Head of caudate nucleus (tissue), 42 donors: ENCODE results near the gene MYO7B.
A peak's percentile ranks its signal among the peaks of the same experiment; 100 is the strongest.

Experiments used
- DNase-seq, 42 donors: peaks; one replicate each; pipeline versions ENCODE4 v3.0.0 to v3.0.0-alpha.2; 2020 to 2021; ENCODE audit warnings: mixed read lengths in 7 of 42
- intact Hi-C: fragments of 100-400 bp; cut with DNase I; formaldehyde crosslinking; loops from one replicate; pipeline ENCODE4 v1.15.0; 2022

The MYO7B gene

DNA sequence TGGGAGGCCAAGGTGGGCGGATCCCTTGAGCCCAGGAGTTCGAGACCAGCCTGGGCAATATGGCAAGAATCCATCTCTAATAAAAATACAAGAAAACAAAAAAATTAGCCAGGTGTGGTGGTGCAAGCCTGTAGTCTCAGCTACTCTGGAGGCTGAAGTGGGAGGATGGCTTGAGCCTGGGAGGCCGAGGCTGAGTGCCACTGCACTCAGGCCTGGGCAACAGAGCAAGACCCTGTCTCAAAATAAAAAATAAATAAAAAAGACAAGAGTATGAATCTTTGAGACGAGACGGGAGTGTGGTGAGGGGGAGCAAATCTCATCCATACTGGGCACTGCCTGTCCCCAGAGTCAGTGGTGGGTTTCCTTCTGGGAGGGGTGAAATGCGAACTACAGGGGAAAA, 122.7 kb downstream of the MYO7B start:
- intact Hi-C loops: loop anchor here (10.0 kb wide), 1 partner anchor 133 kb away; the partner anchor contains the start of gene IWS1
- DNase-seq: no peak

DNA sequence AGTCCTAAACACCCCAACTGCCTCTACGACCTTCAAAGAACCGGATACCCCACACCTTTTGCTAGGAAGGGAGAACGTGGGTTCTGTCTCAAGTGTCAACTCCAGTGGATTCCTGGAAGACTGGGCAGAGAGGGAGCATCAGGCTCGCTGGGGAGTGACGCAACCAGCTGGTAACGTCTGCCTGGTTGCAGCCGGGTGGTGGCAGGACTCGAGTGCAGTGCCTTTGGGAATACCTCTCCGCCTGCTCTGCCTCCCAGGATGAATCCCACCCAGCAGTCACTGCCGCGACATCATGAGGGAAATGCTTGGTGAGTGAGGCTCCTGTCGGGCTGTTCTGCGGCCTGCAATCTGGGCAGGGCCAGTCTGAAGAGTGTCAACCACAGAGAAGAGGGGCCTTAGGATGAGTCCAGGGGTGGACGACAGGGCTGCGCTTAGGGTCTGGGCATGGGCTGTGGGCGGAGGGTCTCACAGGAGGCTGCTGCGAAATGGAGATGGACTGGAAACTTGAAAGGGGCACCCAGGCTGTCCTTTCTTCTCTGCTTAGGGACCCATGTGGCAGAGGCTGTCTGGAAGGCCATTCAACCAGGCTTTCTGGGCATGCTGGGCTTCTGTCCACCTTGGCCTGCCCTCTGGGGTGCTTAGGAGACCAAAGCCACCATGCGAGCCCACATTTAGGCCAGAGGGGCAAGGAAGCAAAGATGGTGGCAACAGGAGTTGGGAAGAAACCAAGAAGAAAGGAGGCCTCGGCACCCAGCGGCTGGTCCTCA, 123.3 kb downstream of the MYO7B start:
- DNase-seq: peak in 2 of 42 donors; percentile 1 to 7
- intact Hi-C loops: loop anchor here (10.0 kb wide), 1 partner anchor 134 kb away; the partner anchor contains the start of gene IWS1

DNA sequence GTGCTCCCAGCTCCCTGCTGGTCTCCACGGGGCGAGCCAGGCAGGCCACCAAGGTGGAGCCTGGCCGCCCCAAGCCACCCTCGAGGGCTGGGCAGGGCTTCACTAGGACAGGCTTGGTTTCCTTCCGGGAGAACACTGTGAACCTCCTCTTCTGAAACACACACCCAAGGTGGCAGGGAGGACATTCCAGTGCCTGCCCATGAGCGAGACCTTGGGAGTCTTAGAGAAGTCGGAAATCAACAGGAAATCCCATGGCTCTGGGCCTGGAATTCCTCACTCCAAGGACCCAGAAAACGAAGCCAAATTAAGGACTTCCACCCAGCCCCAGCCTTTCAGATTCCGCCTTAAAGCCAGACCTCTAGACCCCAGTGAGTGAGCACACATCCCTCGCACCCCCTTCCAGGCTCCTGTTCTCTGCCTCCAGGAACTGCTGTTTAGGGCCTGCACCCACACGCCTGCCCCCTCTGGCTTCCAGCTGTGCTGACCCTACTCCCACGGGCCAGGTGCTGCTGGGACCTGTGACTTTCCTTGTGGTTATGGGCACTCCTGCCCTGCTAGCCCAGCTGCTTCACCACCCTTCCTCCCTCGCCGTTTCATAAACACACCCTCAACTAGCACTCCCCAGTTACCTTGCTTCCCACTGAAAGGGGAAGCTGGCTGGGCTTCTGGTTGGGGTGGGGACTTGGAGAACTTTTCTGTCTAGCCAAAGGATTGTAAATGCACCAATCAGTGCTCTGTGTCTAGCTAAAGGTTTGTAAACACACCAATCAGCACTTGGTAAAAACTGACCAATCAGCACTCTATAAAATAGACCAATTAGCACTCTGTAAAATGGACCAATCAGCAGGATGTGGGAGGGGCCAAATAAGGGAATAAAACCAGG, 124.2 kb downstream of the MYO7B start:
- DNase-seq: peak in 2 of 42 donors; percentile 1 to 2
- intact Hi-C loops: loop anchor here (10.0 kb wide), 1 partner anchor 135 kb away; the partner anchor contains the start of gene IWS1

DNA sequence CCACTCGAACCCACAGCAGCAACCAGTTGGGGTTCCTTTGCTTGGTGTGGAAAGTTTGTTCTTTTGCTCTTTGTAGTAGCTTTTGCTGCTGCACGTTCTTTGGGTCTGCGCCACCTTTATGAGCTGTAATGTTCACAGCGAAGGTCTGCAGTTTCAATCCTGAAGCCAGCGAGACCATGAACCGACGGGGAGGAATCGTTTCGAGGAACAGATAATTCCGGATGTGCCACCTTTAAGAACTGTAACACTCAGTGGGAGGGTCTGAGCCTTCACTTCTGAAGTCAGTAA, 124.8 kb downstream of the MYO7B start:
- peak in 1 of 42 donors; percentile 1 for DNase-seq
- intact Hi-C loops: no loop called here

DNA sequence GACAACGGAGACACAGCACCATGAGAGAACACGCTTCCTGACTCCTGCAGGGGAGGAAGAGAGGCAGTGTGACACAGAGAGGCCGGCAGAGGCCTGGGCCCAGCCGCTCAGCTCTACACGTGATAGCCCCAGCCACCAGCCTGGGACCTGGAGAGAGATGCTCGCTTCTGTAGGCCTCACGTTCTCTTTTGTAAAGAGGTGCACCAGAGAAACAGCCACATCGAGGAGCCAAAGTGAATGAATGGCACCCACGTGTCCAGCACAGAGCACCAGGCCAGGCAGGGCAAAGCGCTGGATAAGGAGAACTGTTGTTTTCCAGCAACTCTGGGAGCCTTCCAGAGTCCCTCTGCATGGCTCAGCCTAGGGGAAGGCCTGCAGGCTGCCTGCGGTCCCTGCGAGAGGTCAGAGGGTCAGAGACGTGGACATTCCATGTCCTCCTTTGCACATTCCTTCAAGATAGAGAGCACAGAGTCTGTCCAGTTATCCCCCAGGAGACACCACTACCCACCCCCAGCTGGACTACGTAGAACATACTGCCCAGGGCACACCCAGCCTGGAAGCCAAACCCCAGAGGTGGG, 125.7 kb downstream of the MYO7B start:
- peak in 28 of 42 donors; percentile 25 to 83 (median 66) for DNase-seq

DNA sequence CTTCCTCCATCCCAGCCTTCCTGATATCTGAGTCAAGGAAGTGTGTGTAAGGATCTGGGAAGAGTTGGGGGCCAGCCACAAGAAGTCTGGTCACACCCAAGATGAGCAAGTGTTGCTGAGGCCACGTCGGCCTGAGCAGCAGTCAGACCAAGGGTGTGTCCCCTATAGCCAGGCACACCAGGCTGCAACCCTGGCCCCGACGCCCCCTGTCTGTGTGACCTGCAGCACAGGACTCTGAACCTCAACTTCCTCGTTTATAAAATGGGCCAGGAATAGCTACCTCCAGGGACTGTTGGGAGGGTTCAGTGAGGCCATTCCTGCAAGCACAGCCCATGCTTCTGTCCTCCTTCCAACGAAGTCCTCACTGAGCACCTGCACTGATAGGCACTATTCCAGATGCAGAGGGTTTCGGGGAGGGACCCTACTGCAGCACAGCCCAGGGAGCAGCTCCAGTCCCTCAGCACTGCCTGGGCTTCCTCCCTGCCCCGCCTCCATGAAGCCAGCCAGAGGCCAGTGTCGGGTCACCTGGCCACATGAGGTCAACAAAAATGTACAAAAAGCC, 126.5 kb downstream of the MYO7B start:
- intact Hi-C loops: no loop called here

More for the DNA sequence above, 125.7 kb downstream of the MYO7B start:
- intact Hi-C loops: no loop called here

DNA sequence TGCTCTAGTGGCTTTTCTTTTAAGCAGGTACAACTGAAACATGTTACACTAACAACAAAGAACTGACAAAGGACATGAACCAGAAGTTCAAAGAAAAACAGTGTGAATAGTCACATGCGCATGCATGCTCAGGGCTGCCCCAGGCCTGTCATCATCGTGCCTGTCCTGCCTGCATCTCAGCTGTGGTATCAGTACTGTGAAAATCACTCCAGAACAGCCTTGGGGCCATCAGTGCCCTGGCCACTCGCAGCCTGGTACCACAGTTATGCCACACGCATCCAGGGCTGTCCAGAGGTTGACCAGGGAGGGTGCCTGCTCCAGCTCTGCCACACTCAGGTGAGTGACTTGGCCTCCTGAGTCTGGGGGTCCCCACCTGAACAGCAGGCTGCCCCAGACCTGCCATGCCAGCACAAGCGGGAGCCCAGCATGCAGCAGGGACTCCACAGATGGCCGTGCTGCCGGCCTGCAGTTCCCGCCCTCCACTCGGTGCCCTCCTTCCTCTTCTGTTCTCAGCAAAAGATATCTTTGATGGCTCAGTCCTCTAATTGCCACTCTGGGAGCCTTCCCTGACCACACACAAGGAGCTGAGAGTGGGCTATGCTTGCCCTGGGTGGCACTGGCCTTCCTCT, 127.6 kb downstream of the MYO7B start:
- peak in 10 of 42 donors; percentile 3 to 26 (median 10) for DNase-seq
- intact Hi-C loops: no loop called here

More for the DNA sequence above, 126.5 kb downstream of the MYO7B start:
- peak in 8 of 42 donors; percentile 3 to 21 (median 10) for DNase-seq

DNA sequence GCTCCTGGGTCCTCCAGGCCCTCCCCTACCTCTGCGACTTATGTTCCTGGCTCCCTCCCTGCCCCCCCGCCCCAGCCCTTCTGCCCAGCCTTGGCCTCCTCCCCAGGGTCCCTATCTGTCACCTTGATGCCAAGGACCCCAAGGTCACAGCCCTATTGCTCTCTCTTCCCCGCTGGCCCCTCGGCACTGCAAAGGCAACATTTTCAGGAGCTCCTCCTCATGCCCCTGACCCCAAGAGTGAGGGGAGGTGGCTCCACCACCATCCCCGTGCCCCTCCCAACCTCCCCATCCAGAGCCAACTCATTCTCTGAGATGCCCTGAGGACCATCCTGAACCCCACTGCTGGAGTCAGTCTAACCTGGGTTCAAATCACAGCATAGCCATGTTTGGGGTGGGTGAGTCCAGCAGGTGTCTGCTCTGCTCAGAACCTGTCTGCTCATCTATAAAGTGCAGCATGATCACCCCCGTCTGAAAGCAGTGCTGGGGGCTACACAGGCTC, 128.1 kb downstream of the MYO7B start:
- DNase-seq: peak in 10 of 42 donors; percentile 0 to 17 (median 5)
- intact Hi-C loops: no loop called here

DNA sequence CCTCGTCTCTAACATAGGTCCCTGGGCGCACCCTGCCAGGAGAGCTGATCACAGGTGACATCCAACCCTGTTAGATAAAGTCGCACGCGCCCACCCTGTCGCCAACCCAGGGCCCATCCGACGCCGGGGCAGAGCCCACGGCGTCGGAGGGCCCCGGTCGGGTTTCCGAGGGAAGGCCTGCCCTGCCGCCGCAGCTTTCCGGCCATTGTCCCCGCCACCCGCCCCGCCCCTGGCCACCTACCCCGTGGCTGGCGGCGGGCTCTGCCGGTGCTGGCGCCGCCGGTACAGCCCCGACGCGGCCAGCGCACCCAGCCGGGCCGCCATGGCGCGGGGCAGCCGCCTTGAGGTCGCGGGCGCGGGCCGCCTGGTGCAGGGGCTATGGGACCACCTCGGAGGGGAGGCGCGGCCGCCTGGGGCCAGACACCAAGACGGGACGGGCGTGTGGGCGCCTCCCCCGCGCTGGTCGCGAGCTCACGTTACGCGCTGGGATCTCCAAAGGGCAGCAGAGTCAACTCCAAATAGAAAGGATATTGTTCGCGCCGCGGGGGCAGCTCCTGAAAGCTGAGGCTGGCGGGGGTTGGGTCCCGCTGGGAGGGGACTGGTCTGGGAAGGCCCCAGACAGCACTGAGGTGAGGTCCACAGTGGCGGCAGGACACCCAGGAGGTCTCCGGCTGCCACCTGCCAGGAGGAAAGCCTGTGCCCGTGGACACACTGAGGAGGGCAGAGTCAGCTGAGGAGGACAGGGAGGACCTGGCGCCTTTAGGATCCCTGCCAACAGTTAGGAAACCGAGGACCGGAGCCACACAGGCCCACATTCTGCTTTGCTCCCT, 128.8 kb downstream of the MYO7B start:
- DNase-seq: peak in 12 of 42 donors; percentile 2 to 41 (median 13)
- intact Hi-C loops: no loop called here

DNA sequence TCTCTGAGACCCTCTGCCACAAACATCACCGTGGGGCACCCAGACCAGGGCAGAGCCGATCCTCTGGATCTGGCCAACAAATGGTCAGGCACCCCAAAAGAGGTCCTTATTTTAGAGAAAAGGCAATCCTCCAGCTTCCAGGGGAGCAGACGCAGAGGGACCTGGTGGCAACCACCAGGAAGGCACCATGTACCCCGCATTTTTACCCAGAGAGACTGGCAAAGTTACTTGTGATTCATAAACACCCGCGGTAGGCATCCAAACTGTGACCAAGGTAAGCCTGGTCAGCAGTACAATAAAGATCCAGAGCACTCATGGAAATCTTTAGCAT, 129.4 kb downstream of the MYO7B start:
- intact Hi-C loops: no loop called here
- DNase-seq: peak in 2 of 42 donors; percentile 11 to 12

DNA sequence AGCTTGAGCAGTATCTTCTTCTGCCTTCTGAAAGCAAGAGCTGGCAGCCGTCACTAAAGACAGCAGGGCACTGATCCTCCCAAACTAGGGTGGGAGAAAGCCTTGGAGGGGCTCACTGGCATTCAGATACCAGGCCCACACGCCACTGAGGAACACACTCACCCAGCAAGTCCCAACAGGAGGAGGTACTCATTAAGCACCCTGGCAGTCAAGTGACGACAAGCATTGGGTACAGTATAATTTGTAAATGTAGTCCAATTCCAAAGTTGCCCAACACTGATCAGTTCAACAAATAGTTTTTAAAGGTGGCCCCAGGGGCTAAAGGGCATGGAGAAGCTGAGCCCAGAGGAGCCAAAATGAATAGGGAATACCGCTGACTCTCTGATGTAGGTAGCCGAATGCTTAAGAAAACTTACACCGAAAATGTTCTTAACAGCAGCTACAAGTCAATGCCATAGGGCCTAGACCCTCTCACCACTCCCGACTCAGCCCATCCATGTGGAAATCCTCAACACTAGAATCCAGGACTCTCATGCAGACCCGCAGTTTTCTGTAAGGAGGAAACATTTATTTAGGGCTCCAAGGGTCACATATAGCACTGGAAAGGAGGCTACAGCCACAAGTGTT, 129.9 kb downstream of the MYO7B start:
- intact Hi-C loops: no loop called here
- DNase-seq: peak in 4 of 42 donors; percentile 2 to 29 (median 12)

DNA sequence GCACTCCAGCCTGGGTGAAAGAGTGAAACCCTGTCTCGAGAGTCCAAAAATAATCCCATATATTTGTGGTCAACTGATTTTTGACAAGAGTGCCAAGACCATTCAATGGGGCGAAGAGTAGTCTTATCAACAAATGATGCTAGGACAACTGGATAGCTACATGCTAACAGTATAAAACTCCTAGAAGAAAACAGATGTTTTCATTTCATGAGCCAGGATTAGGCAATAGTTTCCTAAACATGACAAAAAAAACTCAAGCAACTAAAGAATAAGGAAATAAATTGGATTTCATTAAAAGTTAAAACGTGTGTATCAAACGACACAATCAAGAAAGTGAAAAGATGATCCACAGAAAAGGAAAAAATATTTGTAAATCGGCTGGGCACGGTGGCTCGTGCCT, 133.6 kb downstream of the MYO7B start:
- intact Hi-C loops: no loop called here
- DNase-seq: no peak

DNA sequence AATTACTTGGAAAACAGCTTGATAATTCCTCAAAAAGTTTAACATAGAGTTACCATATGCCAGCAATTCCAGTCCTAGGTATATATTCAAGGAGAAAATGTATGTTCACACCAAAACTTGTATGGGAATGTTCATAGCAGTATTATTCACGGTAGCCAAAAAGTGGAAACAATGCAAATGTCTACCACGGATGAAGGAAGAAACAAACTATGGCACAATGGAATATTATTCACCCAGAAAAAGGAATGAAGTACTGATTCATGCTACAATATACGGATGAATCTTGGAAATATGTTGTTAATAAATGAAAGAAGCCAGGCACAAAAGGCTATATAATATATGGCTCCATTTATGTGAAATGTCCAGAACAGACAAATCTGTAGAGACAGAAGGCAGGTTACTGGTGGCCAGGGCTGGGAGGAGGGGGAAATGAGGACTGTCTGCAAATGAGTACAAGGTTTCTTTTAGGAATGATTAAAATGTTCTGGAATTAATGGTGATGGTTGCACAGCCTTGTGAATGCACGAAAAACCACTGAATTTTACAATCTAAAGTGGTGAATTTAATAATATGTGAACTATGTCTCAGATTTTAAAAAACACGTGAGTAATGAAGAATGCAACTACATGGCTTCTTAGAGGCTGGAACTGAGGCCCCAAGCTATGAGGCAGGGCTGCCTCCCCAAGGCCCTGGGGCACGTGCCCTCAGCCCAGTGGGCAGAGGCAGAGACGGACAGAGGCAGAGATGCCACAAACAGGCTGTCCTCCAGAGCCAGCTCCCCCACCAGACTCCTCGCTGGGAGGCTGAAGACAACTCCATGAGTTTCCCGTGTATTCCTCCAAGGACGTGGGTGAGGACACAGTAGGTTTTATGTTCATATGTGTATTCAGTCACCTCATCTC, 134.8 kb downstream of the MYO7B start:
- intact Hi-C loops: no loop called here
- DNase-seq: peak in 1 of 42 donors; percentile 31

DNA sequence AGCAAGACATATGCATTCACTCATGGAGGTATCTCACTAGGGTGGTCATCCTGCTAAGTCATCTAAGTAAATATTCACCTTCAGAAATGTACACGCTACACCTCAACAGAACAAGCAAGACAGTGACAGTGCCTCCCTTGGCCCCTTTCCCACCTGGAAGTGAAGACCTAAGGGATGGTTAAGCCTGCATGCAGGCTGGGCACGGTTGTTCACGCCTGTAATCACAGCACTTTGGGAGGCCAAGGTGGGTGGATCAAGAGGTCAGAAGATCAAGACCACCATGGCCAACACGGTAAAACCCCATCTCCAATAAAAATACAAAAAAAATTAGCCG, 135.4 kb downstream of the MYO7B start:
- DNase-seq: no peak

DNA sequence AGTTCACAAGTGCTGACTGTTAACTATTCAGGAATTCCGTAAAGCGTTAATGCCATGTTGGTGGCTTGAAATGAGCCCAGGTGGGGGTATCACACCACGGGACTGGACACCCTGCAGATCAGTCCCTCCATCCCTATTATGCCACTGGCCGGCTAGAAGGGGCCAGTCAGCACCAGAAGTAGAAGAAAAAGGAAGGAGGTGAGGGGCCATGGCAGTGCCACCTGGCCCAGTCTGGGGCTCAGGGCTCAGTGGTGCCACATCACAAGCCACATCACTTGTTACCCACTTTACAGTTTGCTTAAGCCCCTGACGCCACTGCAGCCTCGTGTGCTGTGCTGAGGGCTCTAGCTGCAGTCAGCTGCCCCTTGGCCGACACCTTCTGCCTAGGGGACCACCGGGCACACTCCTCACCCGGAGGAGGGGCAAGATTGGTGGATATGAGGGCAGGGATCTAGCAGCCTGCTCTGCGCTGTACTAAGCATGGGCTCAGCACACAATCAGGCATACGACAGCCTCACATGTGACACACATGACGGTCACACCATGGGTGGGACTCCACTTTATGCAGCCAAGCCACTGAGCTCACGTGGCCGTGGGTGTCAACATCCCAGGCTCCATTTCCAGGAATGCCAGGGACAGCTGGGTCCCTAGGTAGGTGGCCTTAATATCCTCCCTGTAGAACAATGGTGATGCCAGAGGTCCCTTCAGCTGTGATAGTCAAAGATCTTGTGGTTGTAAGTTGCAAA, 136.2 kb downstream of the MYO7B start:
- DNase-seq: peak in 1 of 42 donors; percentile 31
- intact Hi-C loops: no loop called here

More for the DNA sequence above, 135.4 kb downstream of the MYO7B start:
- intact Hi-C loops: no loop called here
